Panc1 (cell line): ENCODE results near the gene CBX2. TPM values are rescaled to one million over a fixed set of nuclear protein-coding genes. Genes with fewer than 3 reads are reported as not detected.

Source experiments
- ATAC-seq: fragments of 200-7000 bp; cut with Tn5 transposase; 2 replicates; pipeline ENCODE4 v1.9.1; 2020; ENCODE audit warnings: mild to moderate bottlenecking, moderate library complexity
- BruUV-seq: library from RNA; stranded (reverse); fragments of 400-500 nt; replicated peaks from 2 replicates; lab custom pipeline; 2021; lab: Mats Ljungman, UMichigan
- CTCF ChIA-PET: fragments of 300-600 bp; sonication (Branson Sonifier 250); formaldehyde crosslinking; loops from one replicate; lab custom pipeline; 2022; ENCODE audit warnings: antibody characterized with exemption; lab: Charles Lee
- POLR2A ChIA-PET: fragments of 300-600 bp; sonication (Branson Sonifier 250); formaldehyde crosslinking; loops from one replicate; lab custom pipeline; 2022; ENCODE audit warnings: antibody characterized with exemption; lab: Charles Lee
- DNase-seq: peaks from one replicate; pipeline ENCODE4 v3.0.0-alpha.2; 2010; ENCODE audit warnings: low read depth, low spot score
- H3K27ac ChIP-seq: 2 replicates; pipeline ENCODE4 v1.5.1; 2011; ENCODE audit warnings: mild to moderate bottlenecking, low read length, inconsistent platforms
- H3K27me3 ChIP-seq: fragments of 200-500 bp; sonication (Bioruptor generic); 2 replicates; pipeline ENCODE4 v1.6.0; 2014; ENCODE audit warnings: low read length, inconsistent platforms; ENCODE audit not compliant: control insufficient read depth, insufficient read depth
- H3K36me3 ChIP-seq: fragments of 200-500 bp; sonication (Bioruptor generic); 2 replicates; pipeline ENCODE4 v1.5.1; 2014; ENCODE audit warnings: inconsistent platforms, mild to moderate bottlenecking, low read length, moderate library complexity; ENCODE audit not compliant: control insufficient read depth, insufficient read depth
- H3K4me1 ChIP-seq: 2 replicates; pipeline ENCODE4 v1.5.1; 2011; ENCODE audit warnings: inconsistent platforms, mild to moderate bottlenecking, low read length, moderate library complexity; ENCODE audit not compliant: control insufficient read depth, insufficient read depth
- H3K4me3 ChIP-seq, 2 experiments: 2 replicates each; pipeline ENCODE4 v1.5.1; 2011 to 2012; ENCODE audit warnings: low read depth in 2 of 2, low read length in 2 of 2, mild to moderate bottlenecking in 2 of 2, inconsistent platforms in 1 of 2, moderate library complexity in 1 of 2
- H3K9me3 ChIP-seq: fragments of 200-500 bp; sonication (Bioruptor generic); 2 replicates; pipeline ENCODE4 v1.5.1; 2014; ENCODE audit warnings: low read depth, mild to moderate bottlenecking, inconsistent platforms, low read length, moderate library complexity; ENCODE audit not compliant: control insufficient read depth, insufficient read depth
- POLR2AphosphoS5 ChIP-seq: IDR thresholded peaks from 2 replicates; pipeline ENCODE4 v1.6.1; 2012; ENCODE audit warnings: mild to moderate bottlenecking, low read depth, low read length, moderate library complexity
- SIN3A ChIP-seq: IDR thresholded peaks from 2 replicates; pipeline ENCODE4 v1.6.1; 2012; ENCODE audit warnings: low read depth, mild to moderate bottlenecking, low read length, moderate library complexity, borderline replicate concordance; ENCODE audit not compliant: insufficient read depth
- TCF7L2 ChIP-seq: IDR thresholded peaks from 2 replicates; pipeline ENCODE4 v1.6.1; 2011; ENCODE audit warnings: mild to moderate bottlenecking, low read depth, low read length, inconsistent platforms
- in situ Hi-C: cut with HindIII; loops from 2 replicates; pipeline ENCODE4 v1.10.0; 2016; ENCODE audit warnings: low sequenced_read_pairs, low pct_unique_long_range_greater_than_20kb
- intact Hi-C: fragments of 100-400 bp; cut with micrococcal nuclease; formaldehyde crosslinking; loops from one replicate; pipeline ENCODE4 v1.10.0; 2022; ENCODE audit not compliant: unreplicated experiment
- total RNA-seq: library from RNA; stranded (reverse); gene quantifications from one replicate; pipeline ENCODE4 v1.2.1, GENCODE V29; 2021; ENCODE audit not compliant: unreplicated experiment
- TF ChIP-seq, protein P1 (sequence below): fragments of 450-650 bp; IDR thresholded peaks from 2 replicates; pipeline ENCODE4 v1.5.1; 2017; ENCODE audit warnings: mild to moderate bottlenecking
- TF ChIP-seq, protein P2 (sequence below), 2 experiments: IDR thresholded peaks; 2 replicates each; pipeline ENCODE4 v1.6.1; 2011 to 2012; ENCODE audit warnings: low read depth in 2 of 2, control low read depth in 1 of 2, low read length in 1 of 2, mild to moderate bottlenecking in 1 of 2, moderate library complexity in 1 of 2; ENCODE audit not compliant: insufficient read depth in 1 of 2

CBX2 gene
- total RNA-seq, 1 experiment from 2014 or later: 9.0 TPM

DNA sequence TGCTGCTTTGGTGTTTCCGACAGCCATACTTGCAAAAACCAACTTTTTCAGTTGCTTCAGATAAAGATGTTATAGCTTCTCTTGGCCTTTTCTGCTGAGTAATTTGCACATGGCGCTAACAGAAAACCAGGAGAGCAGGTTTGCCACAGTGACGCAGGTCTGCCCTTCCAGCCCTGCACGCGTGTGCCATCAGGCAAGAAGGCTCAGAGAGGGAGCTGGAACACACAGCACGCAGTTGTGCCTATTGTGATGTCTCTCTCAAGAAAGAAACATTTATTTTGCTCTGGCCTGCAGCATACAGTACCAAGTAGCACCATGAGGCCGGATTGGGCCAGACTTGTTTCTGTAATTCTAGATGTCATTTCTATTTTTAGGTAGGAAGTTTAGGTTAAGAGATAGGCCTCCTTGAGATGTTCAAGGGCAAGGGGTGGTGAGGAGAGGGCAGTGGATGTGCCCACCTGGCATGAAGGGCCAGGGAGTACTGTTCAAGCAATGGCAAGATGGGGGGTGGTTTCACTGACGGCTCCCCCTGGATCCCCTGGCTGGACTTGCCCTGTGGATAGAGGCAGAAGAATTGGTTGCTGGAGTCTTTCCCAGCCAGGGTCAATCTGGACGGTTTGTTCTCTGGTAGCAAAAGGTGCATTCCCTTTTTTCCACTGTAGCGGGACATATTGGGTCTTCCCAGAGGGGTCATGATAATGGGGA is 1.9 kb downstream of the CBX2 start:
- ChIA-PET POLR2A (interaction anchor here (0.5 kb wide), 1 partner anchor 59 kb away, joined by 3 read pairs; the partner anchor contains the start of gene CBX4), CTCF (no interaction called here)
- DNase-seq (no peak), ATAC-seq (no peak)
- Histone ChIP-seq H3K4me3 (no peak overlapping the region; a peak in 1 of 4 replicates), H3K27ac (no peak overlapping the region), H3K36me3 (peaks cover 3% of the 10 kb centered on the region; the same call in 1 of the 2 replicates), H3K9me3 (no peaks in the 10 kb centered on the region), H3K4me1 (peaks cover 18% of the 10 kb centered on the region), H3K27me3 (peaks cover 15% of the 10 kb centered on the region)
- no TSS peak for BruUV-seq
- no peak for TF ChIP-seq SIN3A
- no peak for TF ChIP-seq TCF7L2
- TF ChIP-seq, protein P1, sequence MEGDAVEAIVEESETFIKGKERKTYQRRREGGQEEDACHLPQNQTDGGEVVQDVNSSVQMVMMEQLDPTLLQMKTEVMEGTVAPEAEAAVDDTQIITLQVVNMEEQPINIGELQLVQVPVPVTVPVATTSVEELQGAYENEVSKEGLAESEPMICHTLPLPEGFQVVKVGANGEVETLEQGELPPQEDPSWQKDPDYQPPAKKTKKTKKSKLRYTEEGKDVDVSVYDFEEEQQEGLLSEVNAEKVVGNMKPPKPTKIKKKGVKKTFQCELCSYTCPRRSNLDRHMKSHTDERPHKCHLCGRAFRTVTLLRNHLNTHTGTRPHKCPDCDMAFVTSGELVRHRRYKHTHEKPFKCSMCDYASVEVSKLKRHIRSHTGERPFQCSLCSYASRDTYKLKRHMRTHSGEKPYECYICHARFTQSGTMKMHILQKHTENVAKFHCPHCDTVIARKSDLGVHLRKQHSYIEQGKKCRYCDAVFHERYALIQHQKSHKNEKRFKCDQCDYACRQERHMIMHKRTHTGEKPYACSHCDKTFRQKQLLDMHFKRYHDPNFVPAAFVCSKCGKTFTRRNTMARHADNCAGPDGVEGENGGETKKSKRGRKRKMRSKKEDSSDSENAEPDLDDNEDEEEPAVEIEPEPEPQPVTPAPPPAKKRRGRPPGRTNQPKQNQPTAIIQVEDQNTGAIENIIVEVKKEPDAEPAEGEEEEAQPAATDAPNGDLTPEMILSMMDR: no peak
- TF ChIP-seq, protein P2, sequence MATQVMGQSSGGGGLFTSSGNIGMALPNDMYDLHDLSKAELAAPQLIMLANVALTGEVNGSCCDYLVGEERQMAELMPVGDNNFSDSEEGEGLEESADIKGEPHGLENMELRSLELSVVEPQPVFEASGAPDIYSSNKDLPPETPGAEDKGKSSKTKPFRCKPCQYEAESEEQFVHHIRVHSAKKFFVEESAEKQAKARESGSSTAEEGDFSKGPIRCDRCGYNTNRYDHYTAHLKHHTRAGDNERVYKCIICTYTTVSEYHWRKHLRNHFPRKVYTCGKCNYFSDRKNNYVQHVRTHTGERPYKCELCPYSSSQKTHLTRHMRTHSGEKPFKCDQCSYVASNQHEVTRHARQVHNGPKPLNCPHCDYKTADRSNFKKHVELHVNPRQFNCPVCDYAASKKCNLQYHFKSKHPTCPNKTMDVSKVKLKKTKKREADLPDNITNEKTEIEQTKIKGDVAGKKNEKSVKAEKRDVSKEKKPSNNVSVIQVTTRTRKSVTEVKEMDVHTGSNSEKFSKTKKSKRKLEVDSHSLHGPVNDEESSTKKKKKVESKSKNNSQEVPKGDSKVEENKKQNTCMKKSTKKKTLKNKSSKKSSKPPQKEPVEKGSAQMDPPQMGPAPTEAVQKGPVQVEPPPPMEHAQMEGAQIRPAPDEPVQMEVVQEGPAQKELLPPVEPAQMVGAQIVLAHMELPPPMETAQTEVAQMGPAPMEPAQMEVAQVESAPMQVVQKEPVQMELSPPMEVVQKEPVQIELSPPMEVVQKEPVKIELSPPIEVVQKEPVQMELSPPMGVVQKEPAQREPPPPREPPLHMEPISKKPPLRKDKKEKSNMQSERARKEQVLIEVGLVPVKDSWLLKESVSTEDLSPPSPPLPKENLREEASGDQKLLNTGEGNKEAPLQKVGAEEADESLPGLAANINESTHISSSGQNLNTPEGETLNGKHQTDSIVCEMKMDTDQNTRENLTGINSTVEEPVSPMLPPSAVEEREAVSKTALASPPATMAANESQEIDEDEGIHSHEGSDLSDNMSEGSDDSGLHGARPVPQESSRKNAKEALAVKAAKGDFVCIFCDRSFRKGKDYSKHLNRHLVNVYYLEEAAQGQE (IDR thresholded peaks at IDR 0.05; ENCODE audit: insufficient read depth in 1 of 2, low read depth in 2 of 2, low read length in 1 of 2): no peak
- TF ChIP-seq POLR2AphosphoS5: no peak
- in situ Hi-C loops: loop anchor here (25.0 kb wide), 1 partner anchor 207 kb away; no protein-coding TSS in a partner anchor
- intact Hi-C loops: no loop called here

DNA sequence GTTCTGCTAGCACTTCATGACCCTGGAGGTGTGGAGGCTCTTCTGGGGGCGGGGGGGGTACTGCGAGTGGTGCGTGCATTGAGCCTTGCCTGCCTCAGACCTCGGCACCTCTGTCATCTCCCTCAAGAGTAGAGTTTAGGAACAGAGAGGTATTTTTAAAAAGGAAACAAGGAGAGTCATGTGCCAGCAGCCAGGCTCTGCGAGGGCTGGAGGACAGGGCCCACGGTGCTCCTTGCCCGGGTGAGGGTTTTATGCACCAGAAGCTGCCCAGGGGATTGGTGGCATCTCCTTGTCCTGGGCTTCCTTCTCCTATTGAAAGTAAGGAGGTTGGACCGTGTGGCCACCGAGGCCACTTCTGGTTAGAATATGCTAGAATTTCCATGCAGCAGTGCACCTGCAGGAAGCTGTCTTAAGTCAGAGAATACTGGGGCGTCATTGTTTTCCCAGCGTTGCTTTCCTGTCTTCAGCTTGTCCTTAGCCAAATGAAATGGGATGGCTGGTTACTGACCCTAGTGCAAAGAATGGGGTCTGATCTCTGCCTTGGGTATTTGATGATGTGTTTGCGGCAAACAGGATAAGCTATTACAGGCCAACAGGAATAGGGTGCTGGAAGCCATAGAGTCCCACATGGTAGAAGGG is 3.2 kb downstream of the CBX2 start:
- Histone ChIP-seq H3K9me3 (no peaks in the 10 kb centered on the region), H3K27me3 (peaks cover 7% of the 10 kb centered on the region), H3K27ac (no peak overlapping the region), H3K4me1 (peaks cover 18% of the 10 kb centered on the region), H3K36me3 (peaks cover 3% of the 10 kb centered on the region; the same call in 1 of the 2 replicates), H3K4me3 (no peak overlapping the region)
- TF ChIP-seq, protein P2 (IDR thresholded peaks at IDR 0.05; ENCODE audit: insufficient read depth in 1 of 2, low read depth in 2 of 2, low read length in 1 of 2): no peak
- TF ChIP-seq, protein P1: no peak
- TF ChIP-seq POLR2AphosphoS5 (no peak), TCF7L2 (no peak), SIN3A (no peak)
- DNase-seq (no peak), ATAC-seq (no peak)
- intact Hi-C loops (no loop called here), in situ Hi-C loops (loop anchor here (25.0 kb wide), 1 partner anchor 206 kb away; no protein-coding TSS in a partner anchor)
- POLR2A ChIA-PET: interaction anchor here (0.6 kb wide), 1 partner anchor 64 kb away, joined by 4 read pairs; no protein-coding TSS in a partner anchor
- CTCF ChIA-PET: interaction anchor here (1.2 kb wide), 1 partner anchor 58 kb away, joined by 11 read pairs; the partner anchor contains the start of gene CBX4
- BruUV-seq: no TSS peak
